Activated CD4-positive, alpha-beta T cell treated with anti-CD3 and anti-CD28 coated beads, Interleukin-2, amount 10 ng/mL, durations not matched to agents 7 days and 5 days (primary cell): ENCODE results near the gene MAPK1. TPM values are rescaled to one million over a fixed set of nuclear protein-coding genes. Genes with fewer than 3 reads are reported as not detected.
A peak's percentile ranks its signal among the peaks of the same experiment; 100 is the strongest.
"Not testable (repeated sequence)": the region's sequence is repeated elsewhere in the genome, so short reads cannot be mapped to it uniquely, and the experiment has no call there.

Experiments used
- CTCF ChIA-PET: fragments of 350-600 bp; sonication (Branson Sonifier 250); formaldehyde crosslinking; loops from one replicate; lab custom pipeline; 2021; ENCODE audit warnings: antibody characterized with exemption; lab: Charles Lee
- POLR2A ChIA-PET: fragments of 350-600 bp; sonication (Branson Sonifier 250); formaldehyde crosslinking; loops from one replicate; lab custom pipeline; 2021; ENCODE audit warnings: antibody characterized with exemption; lab: Charles Lee
- DNase-seq: peaks from one replicate; pipeline ENCODE4 v3.0.0-alpha.2; 2020
- H3K27ac Mint-ChIP-seq: one replicate; pipeline ENCODE4 v1.8.0; 2021; ENCODE audit warnings: mild to moderate bottlenecking, moderate library complexity, mixed read lengths
- H3K27me3 Mint-ChIP-seq: one replicate; pipeline ENCODE4 v1.8.0; 2021; ENCODE audit warnings: mixed read lengths
- H3K36me3 Mint-ChIP-seq: one replicate; pipeline ENCODE4 v1.8.0; 2021; ENCODE audit warnings: low read depth, mixed read lengths
- H3K4me1 Mint-ChIP-seq: one replicate; pipeline ENCODE4 v1.8.0; 2021; ENCODE audit warnings: mixed read lengths
- H3K4me3 Mint-ChIP-seq: one replicate; pipeline ENCODE4 v1.8.0; 2021; ENCODE audit warnings: mild to moderate bottlenecking, moderate library complexity, mixed read lengths
- H3K9me3 Mint-ChIP-seq: one replicate; pipeline ENCODE4 v1.8.0; 2021; ENCODE audit warnings: mixed read lengths
- total RNA-seq, 2 experiments: library from RNA; stranded (reverse); gene quantifications; one replicate each; pipeline ENCODE4 v1.2.3, GENCODE V29; 2021

MAPK1 gene
- total RNA-seq, 2 experiments from 2014 or later, result 123 to 139 TPM

GRCh38 chr22:21819183-21819770, 48.2 kb downstream of the MAPK1 start:
- POLR2A ChIA-PET, result interaction anchor here (0.5 kb wide), 1 partner anchor 237 kb away, joined by 5 read pairs; no protein-coding TSS in a partner anchor
- H3K27ac Mint-ChIP-seq, result no peak overlapping the region
- CTCF ChIA-PET, result interaction anchor here (0.6 to 1.1 kb wide), 4 partner anchors 33 to 1300 kb away, joined by 3 to 4 read pairs (median 3); no protein-coding TSS in a partner anchor

GRCh38 chr22:21818487-21819182, 48.8 kb downstream of the MAPK1 start:
- H3K4me1 Mint-ChIP-seq, result peaks cover 53% of the 10 kb centered on the region
- peak overlapping the region; percentile 51 for H3K27ac Mint-ChIP-seq
- no peak overlapping the region for H3K4me3 Mint-ChIP-seq
- ChIA-PET CTCF (interaction anchor here (0.6 kb wide), 1 partner anchor 33 kb away, joined by 3 read pairs; no protein-coding TSS in a partner anchor), POLR2A (interaction anchor here (0.5 kb wide), 1 partner anchor 236 kb away, joined by 5 read pairs; no protein-coding TSS in a partner anchor)
- no peaks in the 10 kb centered on the region for H3K27me3 Mint-ChIP-seq
- peaks cover 15% of the 10 kb centered on the region for H3K36me3 Mint-ChIP-seq
- DNase-seq, result no peak
- H3K9me3 Mint-ChIP-seq, result no peaks in the 10 kb centered on the region

More at GRCh38 chr22:21819183-21819770, 48.2 kb downstream of the MAPK1 start:
- no peaks in the 10 kb centered on the region for H3K27me3 Mint-ChIP-seq
- peaks cover 53% of the 10 kb centered on the region for H3K4me1 Mint-ChIP-seq
- H3K4me3 Mint-ChIP-seq, result no peak overlapping the region
- H3K36me3 Mint-ChIP-seq, result peaks cover 13% of the 10 kb centered on the region
- H3K9me3 Mint-ChIP-seq, result no peaks in the 10 kb centered on the region
- no peak for DNase-seq

- Mint-ChIP-seq H3K4me1 (peaks cover 50% of the 10 kb centered on the region), H3K36me3 (peaks cover 17% of the 10 kb centered on the region), H3K27ac (peak overlapping the region; percentile 60)
- CTCF ChIA-PET, result interaction anchor here (1.0 to 1.1 kb wide), 2 partner anchors 27 to 55 kb away, joined by 3 to 5 read pairs; no protein-coding TSS in a partner anchor
- H3K9me3 Mint-ChIP-seq, H3K27me3 Mint-ChIP-seq, DNase-seq, POLR2A ChIA-PET, H3K4me3 Mint-ChIP-seq: not testable (repeated sequence)
Observed at GRCh38 chr22:21817497-21817853, 50.0 kb downstream of the MAPK1 start.

- H3K4me3 Mint-ChIP-seq, result peak overlapping the region; percentile 28
- POLR2A ChIA-PET, result interaction anchor here (0.6 to 0.7 kb wide), 2 partner anchors 297 to 428 kb away, joined by 3 to 10 read pairs; no protein-coding TSS in a partner anchor
- H3K9me3 Mint-ChIP-seq, result no peaks in the 10 kb centered on the region
- H3K36me3 Mint-ChIP-seq, result peaks cover 17% of the 10 kb centered on the region
- CTCF ChIA-PET, result interaction anchor here (1.0 to 1.2 kb wide), 4 partner anchors 9 to 136 kb away, joined by 3 to 5 read pairs (median 3); partner anchors contain the start of gene PPM1F
- peak; percentile 61 for DNase-seq
- H3K27ac Mint-ChIP-seq, result peak overlapping the region; percentile 79
- peaks cover 51% of the 10 kb centered on the region for H3K4me1 Mint-ChIP-seq
- H3K27me3 Mint-ChIP-seq, result no peaks in the 10 kb centered on the region
Observed at GRCh38 chr22:21816787-21817496, 50.5 kb downstream of the MAPK1 start.

GRCh38 chr22:21816472-21816786, 51.0 kb downstream of the MAPK1 start:
- no peaks in the 10 kb centered on the region for H3K9me3 Mint-ChIP-seq
- ChIA-PET POLR2A (interaction anchor here (0.6 to 0.7 kb wide), 2 partner anchors 297 to 429 kb away, joined by 3 to 10 read pairs; no protein-coding TSS in a partner anchor), CTCF (interaction anchor here (1.0 to 1.2 kb wide), 3 partner anchors 10 to 136 kb away, joined by 3 to 5 read pairs (median 3); partner anchors contain the start of gene PPM1F)
- peak overlapping the region; percentile 28 for H3K4me3 Mint-ChIP-seq
- peaks cover 15% of the 10 kb centered on the region for H3K36me3 Mint-ChIP-seq
- DNase-seq, result no peak
- H3K27ac Mint-ChIP-seq, result peak overlapping the region; percentile 79
- H3K27me3 Mint-ChIP-seq, result no peaks in the 10 kb centered on the region
- H3K4me1 Mint-ChIP-seq, result peaks cover 51% of the 10 kb centered on the region

- Mint-ChIP-seq H3K9me3 (no peaks in the 10 kb centered on the region), H3K4me3 (no peak overlapping the region), H3K27me3 (no peaks in the 10 kb centered on the region), H3K4me1 (peaks cover 50% of the 10 kb centered on the region), H3K36me3 (peaks cover 14% of the 10 kb centered on the region), H3K27ac (peak overlapping the region; percentile 19)
- POLR2A ChIA-PET, result interaction anchor here (0.7 kb wide), 1 partner anchor 429 kb away, joined by 3 read pairs; no protein-coding TSS in a partner anchor
- no peak for DNase-seq
- CTCF ChIA-PET, result interaction anchor here (0.6 to 1.2 kb wide), 3 partner anchors 10 to 239 kb away, joined by 3 read pairs; partner anchors contain the start of gene PPM1F
Observed at GRCh38 chr22:21815958-21816357, 51.5 kb downstream of the MAPK1 start.

GRCh38 chr22:21815357-21815756, 52.1 kb downstream of the MAPK1 start:
- Mint-ChIP-seq H3K9me3 (no peaks in the 10 kb centered on the region), H3K27me3 (no peaks in the 10 kb centered on the region), H3K4me3 (no peak overlapping the region), H3K4me1 (peaks cover 48% of the 10 kb centered on the region), H3K36me3 (peaks cover 14% of the 10 kb centered on the region), H3K27ac (no peak overlapping the region)
- CTCF ChIA-PET, result interaction anchor here (0.6 kb wide), 1 partner anchor 238 kb away, joined by 3 read pairs; no protein-coding TSS in a partner anchor
- POLR2A ChIA-PET, result no interaction called here
- DNase-seq, result no peak

GRCh38 chr22:21811982-21812381, 55.5 kb downstream of the MAPK1 start:
- Mint-ChIP-seq H3K27me3 (no peaks in the 10 kb centered on the region), H3K9me3 (no peaks in the 10 kb centered on the region), H3K4me3 (no peak overlapping the region), H3K27ac (no peak overlapping the region), H3K4me1 (peaks cover 24% of the 10 kb centered on the region), H3K36me3 (peaks cover 21% of the 10 kb centered on the region)
- no peak for DNase-seq
- CTCF ChIA-PET, result interaction anchor here (0.5 to 2.0 kb wide), 3 partner anchors 12 to 49 kb away, joined by 3 to 5 read pairs (median 4); no protein-coding TSS in a partner anchor
- POLR2A ChIA-PET, result no interaction called here

- CTCF ChIA-PET, result no interaction called here
- H3K27ac Mint-ChIP-seq, result no peak overlapping the region
- POLR2A ChIA-PET, result no interaction called here
Observed at GRCh38 chr22:21807544-21808529, 59.6 kb downstream of the MAPK1 start.

GRCh38 chr22:21805325-21805724, 62.1 kb downstream of the MAPK1 start:
- POLR2A ChIA-PET, DNase-seq, H3K4me3 Mint-ChIP-seq, H3K27me3 Mint-ChIP-seq, H3K4me1 Mint-ChIP-seq, H3K9me3 Mint-ChIP-seq, CTCF ChIA-PET: not testable (repeated sequence)
- Mint-ChIP-seq H3K27ac (peak overlapping the region; percentile 41), H3K36me3 (peaks cover 58% of the 10 kb centered on the region)

More at GRCh38 chr22:21807544-21808529, 59.6 kb downstream of the MAPK1 start:
- no peak for DNase-seq
- no peaks in the 10 kb centered on the region for H3K9me3 Mint-ChIP-seq
- H3K36me3 Mint-ChIP-seq, result peaks cover 39% of the 10 kb centered on the region
- H3K4me3 Mint-ChIP-seq, result no peak overlapping the region
- peaks cover 6% of the 10 kb centered on the region for H3K4me1 Mint-ChIP-seq
- no peaks in the 10 kb centered on the region for H3K27me3 Mint-ChIP-seq

- Mint-ChIP-seq H3K9me3 (no peaks in the 10 kb centered on the region), H3K27ac (no peak overlapping the region), H3K27me3 (no peaks in the 10 kb centered on the region), H3K4me1 (peaks cover 3% of the 10 kb centered on the region), H3K4me3 (no peak overlapping the region), H3K36me3 (peaks cover 62% of the 10 kb centered on the region)
- POLR2A ChIA-PET, result no interaction called here
- CTCF ChIA-PET, result no interaction called here
- DNase-seq, result no peak
Observed at GRCh38 chr22:21803811-21804249, 63.6 kb downstream of the MAPK1 start.
